Cardiac fibroblast (primary cell): ENCODE data around the gene EIF4A2.
"Not testable (repeated sequence)": the region's sequence is repeated elsewhere in the genome, so short reads cannot be mapped to it uniquely, and the experiment has no call there.

Experiments
- DNase-seq, 2 donors: peaks; one replicate each; pipeline versions ENCODE4 v3.0.0 to v3.0.0-alpha.2; 2010; ENCODE audit warnings: low read depth in 2 of 2
- H3K4me3 ChIP-seq, 2 donors: replicated peaks in 1 of 2; 1 replicate in 1 of 2; 2 replicates in 1 of 2; pipeline ENCODE4 v1.5.1; 2011; ENCODE audit warnings: low read depth in 2 of 2, low read length in 2 of 2, mild to moderate bottlenecking in 2 of 2, moderate library complexity in 1 of 2
- CTCF ChIP-seq: IDR thresholded peaks from one replicate; pipeline ENCODE4 v1.5.1; 2011; ENCODE audit warnings: low read depth, mild to moderate bottlenecking, low read length, inconsistent platforms

Gene EIF4A2

GRCh38 chr3:186789554-186790260 lies 6.3 kb downstream of the EIF4A2 start:
- no peak for TF ChIP-seq CTCF
- no peak for DNase-seq
- H3K4me3 ChIP-seq, result no peak overlapping the region

GRCh38 chr3:186790261-186790981 lies 7.0 kb downstream of the EIF4A2 start:
- TF ChIP-seq CTCF, result no peak
- no peak overlapping the region for H3K4me3 ChIP-seq
- peak; percentile 55 to 66 for DNase-seq

- peak in 1 of 2 donors; percentile 13 for DNase-seq
- no peak for TF ChIP-seq CTCF
- H3K4me3 ChIP-seq, result no peak overlapping the region
Observed at GRCh38 chr3:186798239-186798874, 15.0 kb downstream of the EIF4A2 start.

GRCh38 chr3:186800285-186800684 lies 16.9 kb downstream of the EIF4A2 start:
- no peak overlapping the region for H3K4me3 ChIP-seq
- no peak for DNase-seq

GRCh38 chr3:186802701-186803100 lies 19.3 kb downstream of the EIF4A2 start:
- H3K4me3 ChIP-seq, result no peak overlapping the region
- no peak for TF ChIP-seq CTCF
- DNase-seq, result no peak

More at GRCh38 chr3:186800285-186800684, 16.9 kb downstream of the EIF4A2 start:
- TF ChIP-seq CTCF, result no peak

GRCh38 chr3:186803447-186803846 lies 20.1 kb downstream of the EIF4A2 start:
- not testable (repeated sequence) for H3K4me3 ChIP-seq, DNase-seq
